ENCODE results near the gene ENPP1.

ENPP1 gene

GRCh38 chr6:131789219-131789618, 18.6 kb upstream of the ENPP1 start:
- no peak overlapping the region for H3K4me3 ChIP-seq (ENCODE audit: low read depth, low read length, poor library complexity, severe bottlenecking)
- H3K9ac ChIP-seq (ENCODE audit: low read length) = no peak overlapping the region
- no peak overlapping the region for H2AFZ ChIP-seq (ENCODE audit: low read length)
- no peak for TF ChIP-seq CTCF (IDR thresholded peaks at IDR 0.05; ENCODE audit: low read length)
- TF ChIP-seq EZH2 (IDR thresholded peaks at IDR 0.05; ENCODE audit: borderline replicate concordance, low read length) = no peak
- H3K4me1 ChIP-seq (ENCODE audit: insufficient read depth, low read length, severe bottlenecking) = no peaks in the 10 kb centered on the region
- no peaks in the 10 kb centered on the region for H3K9me3 ChIP-seq (ENCODE audit: low read length)
- no peaks in the 10 kb centered on the region for H3K79me2 ChIP-seq (ENCODE audit: insufficient read depth, low read length)
- no peaks in the 10 kb centered on the region for H3F3A ChIP-seq (ENCODE audit: insufficient read depth, low read length)
- no peaks in the 10 kb centered on the region for H4K20me1 ChIP-seq (ENCODE audit: insufficient read depth, low read length)
- no peaks in the 10 kb centered on the region for H3K27me3 ChIP-seq (ENCODE audit: insufficient read depth, low read length)
- H3K27ac ChIP-seq (ENCODE audit: low read depth, low read length, poor library complexity, severe bottlenecking) = no peak overlapping the region
- no peak overlapping the region for H3K4me2 ChIP-seq (ENCODE audit: low read length)
- H3K9me2 ChIP-seq (ENCODE audit: low read depth, low read length) = no peaks in the 10 kb centered on the region
- H3K36me3 ChIP-seq (ENCODE audit: insufficient read depth, low read length) = no peaks in the 10 kb centered on the region

- TF ChIP-seq EZH2 (IDR thresholded peaks at IDR 0.05; ENCODE audit: borderline replicate concordance, low read length) (no peak), CTCF (IDR thresholded peaks at IDR 0.05; ENCODE audit: low read length) (no peak)
- Histone ChIP-seq H3K4me1 (ENCODE audit: insufficient read depth, low read length, severe bottlenecking) (no peaks in the 10 kb centered on the region), H2AFZ (ENCODE audit: low read length) (no peak overlapping the region), H3K9me2 (ENCODE audit: low read depth, low read length) (no peaks in the 10 kb centered on the region), H3K9me3 (ENCODE audit: low read length) (no peaks in the 10 kb centered on the region), H3F3A (ENCODE audit: insufficient read depth, low read length) (no peaks in the 10 kb centered on the region), H3K9ac (ENCODE audit: low read length) (no peak overlapping the region), H4K20me1 (ENCODE audit: insufficient read depth, low read length) (no peaks in the 10 kb centered on the region), H3K27ac (ENCODE audit: low read depth, low read length, poor library complexity, severe bottlenecking) (no peak overlapping the region), H3K4me3 (ENCODE audit: low read depth, low read length, poor library complexity, severe bottlenecking) (no peak overlapping the region), H3K4me2 (ENCODE audit: low read length) (no peak overlapping the region), H3K27me3 (ENCODE audit: insufficient read depth, low read length) (no peaks in the 10 kb centered on the region), H3K36me3 (ENCODE audit: insufficient read depth, low read length) (no peaks in the 10 kb centered on the region), H3K79me2 (ENCODE audit: insufficient read depth, low read length) (no peaks in the 10 kb centered on the region)
Measured at GRCh38 chr6:131791476-131791875, 16.3 kb upstream of the ENPP1 start.

- no peak overlapping the region for H3K27ac ChIP-seq (ENCODE audit: low read depth, low read length, poor library complexity, severe bottlenecking)
- TF ChIP-seq EZH2 (IDR thresholded peaks at IDR 0.05; ENCODE audit: borderline replicate concordance, low read length) (no peak), CTCF (IDR thresholded peaks at IDR 0.05; ENCODE audit: low read length) (no peak)
- no peak overlapping the region for H3K4me2 ChIP-seq (ENCODE audit: low read length)
- no peaks in the 10 kb centered on the region for H3K36me3 ChIP-seq (ENCODE audit: insufficient read depth, low read length)
- no peaks in the 10 kb centered on the region for H3K9me3 ChIP-seq (ENCODE audit: low read length)
- H3K9me2 ChIP-seq (ENCODE audit: low read depth, low read length) = no peaks in the 10 kb centered on the region
- no peaks in the 10 kb centered on the region for H3F3A ChIP-seq (ENCODE audit: insufficient read depth, low read length)
- no peaks in the 10 kb centered on the region for H3K4me1 ChIP-seq (ENCODE audit: insufficient read depth, low read length, severe bottlenecking)
- no peaks in the 10 kb centered on the region for H3K27me3 ChIP-seq (ENCODE audit: insufficient read depth, low read length)
- no peak overlapping the region for H3K9ac ChIP-seq (ENCODE audit: low read length)
- no peaks in the 10 kb centered on the region for H3K79me2 ChIP-seq (ENCODE audit: insufficient read depth, low read length)
- H3K4me3 ChIP-seq (ENCODE audit: low read depth, low read length, poor library complexity, severe bottlenecking) = no peak overlapping the region
- H2AFZ ChIP-seq (ENCODE audit: low read length) = no peak overlapping the region
- H4K20me1 ChIP-seq (ENCODE audit: insufficient read depth, low read length) = no peaks in the 10 kb centered on the region
Measured at GRCh38 chr6:131792091-131792496, 15.7 kb upstream of the ENPP1 start.

Data from OCI-LY1 (cell line).